ENCODE measurements around the gene CECR2. TPM values are rescaled to one million over a fixed set of nuclear protein-coding genes. Genes with fewer than 3 reads are reported as not detected.

CECR2 gene
- total RNA-seq, 6 donors from 2014 or later, result 5.8 to 35.6 (median 11.6) TPM

GRCh38 chr22:17348464-17349103 is 20.7 kb upstream of the CECR2 start:
- H3K27me3 ChIP-seq, result no peaks in the 10 kb centered on the region
- H3K9me3 ChIP-seq, result no peaks in the 10 kb centered on the region
- no peaks in the 10 kb centered on the region for H3K36me3 ChIP-seq
- no peak overlapping the region for H3K27ac ChIP-seq
- ATAC-seq (ENCODE audit: low FRiP score in 2 of 2), result no peak
- no peak overlapping the region for H3K4me3 ChIP-seq
- peaks cover 0 to 6% (median 1%) of the 10 kb centered on the region in 4 donors for H3K4me1 ChIP-seq
- DNase-seq, result no peak
- 71 to 72% methylated on average over 14 of the region's 14 CpGs for WGBS, 2 donors
- no peak for TF ChIP-seq POLR2A (IDR thresholded peaks at IDR 0.05)

- DNase-seq (no peak), ATAC-seq (ENCODE audit: low FRiP score in 2 of 2) (peak in 1 of 2 donors; percentile 19)
- Histone ChIP-seq H3K36me3 (no peaks in the 10 kb centered on the region), H3K27ac (no peak overlapping the region), H3K4me1 (peaks cover 0 to 6% (median 1%) of the 10 kb centered on the region in 4 donors), H3K9me3 (no peaks in the 10 kb centered on the region), H3K27me3 (no peaks in the 10 kb centered on the region), H3K4me3 (peak overlapping the region in 1 of 4 donors; percentile 5)
- WGBS, 2 donors, result 64 to 76% methylated on average over 10 of the region's 10 CpGs
- TF ChIP-seq POLR2A (IDR thresholded peaks at IDR 0.05) (no peak), POLR2AphosphoS5 (IDR thresholded peaks at IDR 0.05) (no peak), EP300 (IDR thresholded peaks at IDR 0.05) (no peak)
- TF ChIP-seq, protein P1, sequence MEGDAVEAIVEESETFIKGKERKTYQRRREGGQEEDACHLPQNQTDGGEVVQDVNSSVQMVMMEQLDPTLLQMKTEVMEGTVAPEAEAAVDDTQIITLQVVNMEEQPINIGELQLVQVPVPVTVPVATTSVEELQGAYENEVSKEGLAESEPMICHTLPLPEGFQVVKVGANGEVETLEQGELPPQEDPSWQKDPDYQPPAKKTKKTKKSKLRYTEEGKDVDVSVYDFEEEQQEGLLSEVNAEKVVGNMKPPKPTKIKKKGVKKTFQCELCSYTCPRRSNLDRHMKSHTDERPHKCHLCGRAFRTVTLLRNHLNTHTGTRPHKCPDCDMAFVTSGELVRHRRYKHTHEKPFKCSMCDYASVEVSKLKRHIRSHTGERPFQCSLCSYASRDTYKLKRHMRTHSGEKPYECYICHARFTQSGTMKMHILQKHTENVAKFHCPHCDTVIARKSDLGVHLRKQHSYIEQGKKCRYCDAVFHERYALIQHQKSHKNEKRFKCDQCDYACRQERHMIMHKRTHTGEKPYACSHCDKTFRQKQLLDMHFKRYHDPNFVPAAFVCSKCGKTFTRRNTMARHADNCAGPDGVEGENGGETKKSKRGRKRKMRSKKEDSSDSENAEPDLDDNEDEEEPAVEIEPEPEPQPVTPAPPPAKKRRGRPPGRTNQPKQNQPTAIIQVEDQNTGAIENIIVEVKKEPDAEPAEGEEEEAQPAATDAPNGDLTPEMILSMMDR (IDR thresholded peaks at IDR 0.05), result no peak
Observed at GRCh38 chr22:17349172-17349571, 20.1 kb upstream of the CECR2 start.

- Histone ChIP-seq H3K4me3 (no peak overlapping the region), H3K36me3 (no peaks in the 10 kb centered on the region), H3K27ac (no peak overlapping the region), H3K27me3 (no peaks in the 10 kb centered on the region), H3K4me1 (peaks cover 0 to 6% (median 1%) of the 10 kb centered on the region in 4 donors), H3K9me3 (no peaks in the 10 kb centered on the region)
- ATAC-seq (ENCODE audit: low FRiP score in 2 of 2), result no peak
- DNase-seq, result no peak
- 82 to 84% methylated on average over 3 of the region's 3 CpGs for WGBS, 2 donors
- TF ChIP-seq, protein P1 (IDR thresholded peaks at IDR 0.05), result no peak
- TF ChIP-seq POLR2A (IDR thresholded peaks at IDR 0.05) (no peak), EP300 (IDR thresholded peaks at IDR 0.05) (no peak), POLR2AphosphoS5 (IDR thresholded peaks at IDR 0.05) (no peak)
Observed at GRCh38 chr22:17350292-17350691, 19.0 kb upstream of the CECR2 start.

GRCh38 chr22:17352798-17353197 is 16.5 kb upstream of the CECR2 start:
- WGBS, 2 donors, result 87 to 91% methylated on average over 4 of the region's 4 CpGs
- no peaks in the 10 kb centered on the region for H3K9me3 ChIP-seq
- no peaks in the 10 kb centered on the region for H3K27me3 ChIP-seq
- no peak overlapping the region for H3K27ac ChIP-seq
- no peak for ATAC-seq (ENCODE audit: low FRiP score in 2 of 2)
- no peaks in the 10 kb centered on the region for H3K36me3 ChIP-seq
- peaks cover 0 to 3% (median 0%) of the 10 kb centered on the region in 4 donors for H3K4me1 ChIP-seq
- no peak for TF ChIP-seq EP300 (IDR thresholded peaks at IDR 0.05)
- TF ChIP-seq POLR2A (IDR thresholded peaks at IDR 0.05), result no peak
- TF ChIP-seq, protein P1 (IDR thresholded peaks at IDR 0.05), result no peak
- TF ChIP-seq POLR2AphosphoS5 (IDR thresholded peaks at IDR 0.05), result no peak
- DNase-seq, result no peak
- H3K4me3 ChIP-seq, result no peak overlapping the region

GRCh38 chr22:17357688-17358087 is 11.6 kb upstream of the CECR2 start:
- WGBS, 2 donors, result 91 to 92% methylated on average over 2 of the region's 2 CpGs
- Histone ChIP-seq H3K4me3 (no peak overlapping the region), H3K27ac (no peak overlapping the region), H3K9me3 (no peaks in the 10 kb centered on the region), H3K36me3 (no peaks in the 10 kb centered on the region), H3K4me1 (no peaks in the 10 kb centered on the region), H3K27me3 (no peaks in the 10 kb centered on the region)
- no peak for ATAC-seq (ENCODE audit: low FRiP score in 2 of 2)
- no peak for DNase-seq
- TF ChIP-seq POLR2AphosphoS5 (IDR thresholded peaks at IDR 0.05), result no peak
- no peak for TF ChIP-seq EP300 (IDR thresholded peaks at IDR 0.05)
- TF ChIP-seq, protein P1 (IDR thresholded peaks at IDR 0.05), result no peak
- TF ChIP-seq POLR2A (IDR thresholded peaks at IDR 0.05), result no peak

Measured in upper lobe of left lung (tissue), 6 donors.